T-helper 2 cell treated with Interferon-gamma antibody and Interleukin-4, amounts not matched to agents 100 ng/mL and 5 ng/mL, for 36 hours (primary cell): ENCODE results near the gene ALG1. TPM values are rescaled to one million over a fixed set of nuclear protein-coding genes. Genes with fewer than 3 reads are reported as not detected.
"Not testable (repeated sequence)": the region's sequence is repeated elsewhere in the genome, so short reads cannot be mapped to it uniquely, and the experiment has no call there.

Experiments used
- intact Hi-C: fragments of 100-400 bp; cut with micrococcal nuclease; formaldehyde crosslinking; loops from one replicate; pipeline ENCODE4 v1.15.1; 2023
- total RNA-seq: library from RNA; stranded (reverse); gene quantifications from 2 replicates; pipeline ENCODE4 v1.2.3, GENCODE V29; 2022

Gene ALG1
- total RNA-seq, 1 donor from 2014 or later = 32.5 TPM

DNA sequence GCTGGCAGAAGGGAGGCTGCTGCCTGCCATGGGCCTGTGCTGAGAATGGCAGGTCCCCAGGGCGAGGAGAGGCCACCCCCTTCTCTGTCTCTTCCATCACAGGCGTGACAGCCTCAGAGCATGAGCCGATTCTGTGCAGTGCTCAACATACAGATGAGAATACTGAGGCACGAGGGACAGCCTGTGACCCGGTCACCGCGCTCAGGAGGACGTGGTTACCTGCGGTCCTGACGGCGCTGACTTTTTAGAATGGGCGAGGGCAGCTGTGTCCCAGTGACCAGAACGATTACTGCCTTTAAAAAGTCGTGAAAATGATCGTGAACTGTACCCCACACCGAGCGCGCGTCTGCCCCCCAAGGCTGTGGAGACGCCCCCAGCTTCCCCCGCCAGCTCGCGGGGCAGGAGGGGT lies 25.4 kb downstream of the ALG1 start:
- intact Hi-C loops = loop anchor here (1.0 to 5.0 kb wide), 2 partner anchors 26 to 250 kb away; partner anchors contain the start of genes ALG1, GLYR1 and UBN1

DNA sequence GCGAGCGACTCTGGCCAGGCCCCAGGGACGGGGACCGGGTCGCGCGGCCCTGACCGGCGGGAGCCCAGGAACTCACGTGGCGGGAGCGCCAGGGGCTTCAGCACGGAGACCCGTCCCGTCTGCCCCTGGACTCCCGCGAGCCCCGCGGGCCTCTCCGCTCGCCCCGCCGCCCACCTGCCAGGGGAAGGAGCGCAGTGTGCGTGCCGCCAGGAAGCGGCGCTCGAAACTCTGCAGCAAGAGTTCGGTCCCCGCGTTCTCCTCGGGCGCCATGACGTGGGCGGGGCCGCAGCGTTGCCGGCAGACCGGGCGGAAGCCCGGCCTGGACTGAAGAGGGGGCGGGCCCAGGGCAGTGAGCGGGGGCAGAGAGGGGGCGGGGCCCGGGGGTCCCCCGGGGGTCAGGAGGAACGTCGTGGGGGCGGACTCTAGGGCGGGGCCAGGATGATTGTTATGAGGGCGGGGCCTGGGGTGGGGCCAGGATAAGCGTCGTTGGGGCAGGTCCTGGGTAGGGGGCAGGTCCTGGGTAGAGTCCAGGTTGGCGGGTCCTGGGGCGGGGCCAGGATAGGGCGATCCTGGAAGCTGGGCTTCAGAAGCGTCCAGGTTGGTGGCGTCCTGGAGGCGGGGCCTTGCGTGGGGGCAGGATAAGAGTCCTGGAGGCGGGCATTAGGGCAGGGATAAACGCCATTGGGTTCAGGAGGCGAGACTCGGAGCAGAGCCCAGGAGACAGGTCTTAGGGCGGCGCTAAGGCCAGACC lies 26.0 kb downstream of the ALG1 start, which contains the start of gene EEF2KMT:
TSS of gene EEF2KMT (minus strand) at position 326 of the 751 bp plus-strand sequence. CDS start at position 270, 56 bp downstream.
- intact Hi-C loops = loop anchor here (1.0 to 5.0 kb wide), 3 partner anchors 26 to 250 kb away; partner anchors contain the start of genes ALG1, GLYR1, SEC14L5 and UBN1

DNA sequence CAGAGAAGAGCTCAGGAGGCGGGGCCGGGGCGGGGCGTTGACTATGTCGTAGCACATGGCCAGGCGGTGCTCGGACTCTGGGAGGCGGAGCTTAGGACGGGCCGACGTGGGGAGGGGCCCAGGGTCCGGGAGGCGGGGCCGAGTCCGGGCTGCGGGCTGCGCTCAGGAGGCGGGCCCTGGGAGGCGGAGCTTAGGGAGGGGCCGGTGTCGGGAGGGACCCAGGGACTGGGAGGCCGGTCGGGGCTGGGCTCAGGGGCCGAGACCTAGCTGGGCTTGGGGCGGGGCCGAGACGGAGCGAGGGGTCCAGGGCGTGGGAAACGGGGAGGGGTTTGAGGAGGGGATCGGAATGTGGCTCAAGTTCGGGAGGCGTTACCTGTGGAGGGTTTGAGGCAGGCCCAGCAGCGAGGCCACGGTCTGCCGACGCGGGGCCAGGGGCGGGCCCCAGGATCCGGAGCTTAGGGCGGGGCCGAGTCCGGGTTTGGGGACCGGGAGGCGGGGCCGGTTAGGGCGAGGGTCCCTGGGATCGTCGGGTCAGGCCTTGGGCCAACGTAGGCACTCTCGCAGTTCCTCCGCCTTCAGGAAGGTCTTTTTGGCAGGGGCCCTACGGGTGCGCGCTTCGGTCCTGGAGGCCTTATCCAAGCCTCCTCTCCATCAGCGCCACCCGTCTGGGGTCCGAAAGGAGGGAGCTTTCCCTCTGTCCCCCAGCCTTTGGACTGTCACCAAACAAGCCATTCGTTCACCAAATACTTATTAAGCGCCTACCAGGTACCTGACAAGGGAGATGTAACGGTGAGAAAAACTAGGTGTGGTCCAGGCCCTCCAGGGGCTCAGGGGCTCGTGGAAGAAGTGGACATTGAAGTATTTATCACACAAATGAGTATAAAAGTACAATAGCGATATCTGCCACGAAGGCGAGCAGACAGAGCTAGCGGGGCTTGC lies 26.8 kb downstream of the ALG1 start:
- intact Hi-C loops = loop anchor here (1.0 to 5.0 kb wide), 2 partner anchors 140 to 251 kb away; partner anchors contain the start of genes GLYR1, SEC14L5 and UBN1

DNA sequence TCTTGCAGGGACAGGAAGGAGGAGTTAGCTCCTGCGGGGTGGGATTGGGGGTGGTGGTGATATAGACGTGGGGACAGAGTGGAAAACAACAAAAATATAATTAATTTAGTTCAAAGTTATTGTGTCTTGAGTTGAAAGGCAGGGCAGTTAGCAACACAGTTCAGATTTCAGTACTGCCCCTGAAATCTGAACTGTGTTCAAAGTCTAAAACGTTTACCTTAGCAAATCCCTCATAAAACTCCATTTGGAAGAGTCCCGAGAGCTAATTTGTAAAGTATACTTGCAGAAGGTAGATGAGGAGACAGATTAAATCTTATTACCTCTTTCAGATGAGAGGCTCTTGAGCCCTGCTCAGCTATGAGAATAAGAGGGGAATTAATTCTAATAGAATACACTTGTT lies 27.5 kb downstream of the ALG1 start:
- intact Hi-C loops = loop anchor here (5.0 kb wide), 1 partner anchor 252 kb away; the partner anchor contains the start of genes GLYR1 and UBN1

DNA sequence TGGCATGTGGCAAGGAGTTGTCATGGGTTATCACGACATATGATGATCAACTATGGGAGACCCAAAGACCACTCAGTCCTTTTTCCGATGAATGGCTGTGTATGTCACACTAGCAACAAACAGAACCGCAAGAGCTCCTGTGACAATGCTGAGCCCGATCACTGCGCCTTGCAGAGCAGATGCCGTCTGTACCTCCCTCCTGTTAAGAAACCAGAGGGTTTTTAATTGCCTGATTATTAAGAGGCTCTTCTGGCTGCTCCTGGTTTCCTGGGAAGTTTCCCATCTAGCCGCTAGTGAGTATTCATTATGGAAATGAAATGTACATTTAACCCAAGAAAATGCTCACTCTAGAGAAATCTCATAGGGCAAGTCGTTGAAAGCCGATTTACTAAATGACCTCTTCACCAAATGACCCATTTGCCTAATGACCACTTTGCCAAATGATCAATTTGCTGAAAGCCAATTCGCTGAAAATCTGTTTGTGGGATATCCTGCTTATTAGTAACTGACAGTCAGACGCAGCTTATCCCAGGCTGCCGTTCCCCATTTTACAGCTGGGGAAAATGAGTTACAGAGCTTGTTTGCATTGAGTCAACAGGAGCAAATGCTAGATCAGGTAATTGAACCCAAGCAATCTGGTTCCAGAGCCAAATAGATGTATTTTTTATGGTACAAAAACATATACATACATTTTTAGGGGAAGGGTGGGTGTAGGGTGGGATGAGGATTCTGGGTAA lies 31.8 kb downstream of the ALG1 start:
- intact Hi-C loops = not testable (repeated sequence)

DNA sequence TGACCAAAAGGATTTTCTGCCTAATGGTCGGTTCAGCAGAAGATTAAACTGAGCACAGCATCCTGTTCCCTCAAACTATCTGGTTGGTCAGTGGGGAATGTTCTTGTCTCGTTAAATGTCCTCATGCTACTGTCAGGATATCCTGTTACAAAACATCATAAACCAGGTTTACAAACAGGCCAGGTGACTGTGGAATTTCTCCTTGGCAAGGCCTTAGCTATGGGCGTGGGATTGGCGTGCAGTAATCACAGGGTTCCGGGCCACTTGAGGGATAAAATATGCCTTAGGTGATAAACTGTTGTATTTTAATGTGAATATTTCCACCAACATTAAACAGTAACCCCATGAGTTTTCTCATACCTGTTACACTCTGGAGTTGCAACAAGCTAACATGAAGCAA lies 33.4 kb downstream of the ALG1 start:
- intact Hi-C loops = not testable (repeated sequence)

DNA sequence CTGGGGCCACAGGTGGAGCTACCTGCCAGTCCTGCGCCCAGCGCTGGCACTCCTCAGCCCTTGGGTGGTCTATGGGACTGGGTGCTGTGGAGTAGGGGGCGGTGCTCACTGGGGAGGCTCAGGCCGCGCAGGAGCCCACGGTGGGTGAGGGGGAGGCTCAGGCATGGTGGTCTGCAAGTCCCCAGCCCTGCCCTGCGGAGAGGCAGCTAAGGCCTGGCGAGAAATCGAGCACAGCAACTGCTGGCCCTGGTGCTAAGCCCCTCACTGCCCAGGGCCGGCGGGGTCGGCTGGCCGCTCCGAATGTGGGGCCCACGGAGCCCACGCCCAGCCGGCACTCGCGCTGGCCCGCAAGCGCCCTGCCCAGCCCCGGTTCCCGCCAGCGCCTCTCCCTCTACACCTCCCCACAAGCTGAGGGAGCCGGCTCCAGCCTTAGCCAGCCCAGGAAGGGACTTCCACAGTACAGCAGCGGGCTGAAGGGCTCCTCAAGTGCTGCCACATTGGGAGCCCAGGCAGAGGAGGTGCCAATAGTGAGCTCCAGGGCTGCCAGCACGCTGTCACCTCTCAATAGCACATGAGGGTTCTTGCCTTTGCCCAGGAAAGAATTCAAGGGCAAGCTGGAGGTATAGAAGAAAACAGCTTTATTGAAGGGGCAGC lies 37.0 kb downstream of the ALG1 start:
- intact Hi-C loops = no loop called here

DNA sequence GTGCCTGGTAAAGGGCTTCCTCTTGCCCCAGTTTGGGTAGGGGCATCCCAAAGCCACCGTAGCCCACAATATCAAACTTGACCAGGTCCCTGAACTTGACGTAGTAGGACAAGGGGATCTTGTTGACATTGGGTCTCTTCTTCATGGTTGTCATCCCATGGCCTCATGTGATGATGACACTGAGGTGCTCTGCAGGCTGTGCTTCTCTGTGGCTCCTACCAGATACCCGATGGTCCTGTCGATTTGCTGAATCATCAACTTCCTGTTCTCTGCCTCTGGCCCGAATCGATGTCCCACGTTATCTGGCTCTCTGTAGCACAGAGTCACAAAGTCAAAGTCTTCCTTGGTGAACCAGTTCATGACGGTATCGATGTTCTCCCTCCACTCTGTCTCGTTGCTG lies 39.3 kb downstream of the ALG1 start:
- intact Hi-C loops = not testable (repeated sequence)

DNA sequence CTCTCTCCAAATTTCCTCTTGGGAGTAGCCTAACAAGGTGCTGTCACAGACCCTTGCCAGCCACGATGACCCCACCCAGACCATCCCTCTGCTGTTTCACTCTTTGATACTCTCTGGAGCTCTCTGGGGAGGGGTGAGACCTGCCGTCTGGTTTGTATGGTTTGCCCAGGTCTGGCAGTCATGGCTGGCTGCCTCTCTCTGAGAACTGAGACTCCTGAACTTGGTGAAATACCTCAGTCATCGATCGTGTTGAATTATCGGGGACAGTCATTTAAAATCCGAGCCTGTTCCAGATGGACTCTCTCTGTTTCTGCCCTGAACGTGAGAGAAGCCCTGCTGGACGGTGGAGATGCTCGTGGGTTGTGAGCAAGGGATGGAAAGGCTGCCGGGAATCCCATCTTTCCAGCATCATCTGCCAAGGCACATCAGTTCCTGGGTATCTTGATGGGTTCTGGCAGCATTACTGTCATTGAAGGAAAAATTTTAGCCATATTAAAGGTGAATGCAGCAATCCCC lies 45.2 kb downstream of the ALG1 start:
- intact Hi-C loops = not testable (repeated sequence)

DNA sequence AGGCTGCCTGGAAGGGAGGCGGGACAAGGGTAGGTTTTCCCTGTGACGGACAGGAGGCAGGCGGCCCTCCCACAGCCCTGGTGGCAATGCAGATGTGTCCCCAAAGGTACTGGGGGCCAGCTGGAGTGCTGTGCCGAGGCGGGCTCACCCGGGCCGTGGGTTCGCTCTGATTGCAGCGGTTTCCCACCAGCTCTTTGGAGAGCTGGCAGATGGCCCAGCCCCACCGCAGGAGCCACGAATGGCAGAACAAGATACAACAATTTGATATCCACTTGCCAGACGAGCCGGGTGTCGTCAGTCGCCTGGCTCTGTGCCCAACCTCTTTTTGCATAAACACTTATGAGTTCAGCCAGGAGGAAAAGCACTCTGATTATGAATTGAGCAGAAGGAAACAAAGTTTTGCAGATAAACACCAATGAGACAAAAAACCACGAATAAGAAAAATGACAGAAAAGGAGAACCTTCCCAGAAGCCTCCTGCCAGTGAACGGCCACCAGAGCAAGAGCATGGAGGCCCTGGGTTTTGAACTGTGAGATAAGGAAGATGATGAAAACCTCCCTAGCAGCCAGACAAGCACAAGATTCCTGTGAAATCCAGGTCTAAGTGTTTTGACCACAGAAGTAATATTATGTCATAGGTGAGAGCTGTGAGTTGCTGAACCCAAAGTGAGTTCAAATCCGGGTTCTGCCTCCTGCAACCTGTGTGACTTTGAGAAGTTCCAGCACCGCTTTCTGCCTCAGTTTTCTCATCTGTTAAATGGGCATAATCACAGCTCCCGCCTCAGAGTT lies 45.9 kb downstream of the ALG1 start:
- intact Hi-C loops = not testable (repeated sequence)

DNA sequence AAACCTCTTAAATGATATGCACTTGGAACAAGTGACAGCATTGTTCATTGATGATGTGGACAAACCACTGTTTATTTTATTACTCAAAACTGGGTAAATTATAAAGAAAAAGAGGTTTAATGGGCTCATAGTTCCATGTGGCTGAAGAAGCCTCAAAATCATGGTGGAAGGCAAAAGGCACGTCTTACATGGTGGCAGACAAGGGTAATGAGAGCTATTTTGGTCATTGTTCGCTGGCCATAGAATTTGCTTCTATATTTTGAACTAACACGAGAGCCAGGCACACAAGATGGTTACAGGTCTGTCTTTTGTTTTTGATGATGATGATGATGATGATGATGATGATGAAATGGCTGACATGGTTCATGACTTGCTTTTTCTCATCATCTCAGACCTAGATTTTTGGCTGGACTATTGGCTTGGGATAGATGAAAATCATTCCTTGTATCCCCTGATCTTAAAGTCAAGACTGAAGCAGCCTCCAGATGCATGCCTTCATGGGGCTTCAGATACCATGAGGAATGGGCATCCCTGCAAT lies 59.9 kb downstream of the ALG1 start:
- intact Hi-C loops = not testable (repeated sequence)

DNA sequence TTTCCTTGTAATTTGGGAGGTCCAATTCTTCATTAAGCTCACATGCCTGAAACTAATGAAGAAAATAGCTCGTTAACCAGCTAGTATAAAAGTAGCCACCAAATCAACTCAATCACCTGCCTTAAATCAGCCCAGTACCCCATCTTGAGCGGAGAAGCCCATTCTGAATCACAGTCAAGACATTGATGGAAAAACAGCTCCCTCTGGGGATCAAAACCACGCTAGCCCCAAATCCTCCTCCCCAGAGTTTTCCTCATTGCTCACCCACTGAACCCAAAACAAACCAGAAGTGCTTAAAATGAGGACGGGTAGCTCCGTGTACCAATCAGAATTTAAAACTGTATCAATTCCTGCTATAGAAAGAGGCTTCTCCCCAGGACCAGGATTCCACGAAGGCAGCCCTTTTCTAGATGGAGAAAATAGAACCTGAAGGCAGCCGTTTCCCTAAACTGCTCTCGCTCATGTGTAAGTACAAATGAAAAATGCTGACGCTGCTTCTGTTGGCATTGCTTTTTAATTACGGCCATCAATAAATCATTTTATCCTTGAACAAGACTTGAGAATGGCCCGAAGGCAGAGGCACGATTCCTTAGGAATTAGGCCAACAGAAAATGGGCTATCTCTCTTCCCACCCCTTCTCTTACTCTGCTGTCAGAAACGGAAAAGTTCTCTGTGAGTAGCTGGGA lies 61.4 kb downstream of the ALG1 start:
- intact Hi-C loops = not testable (repeated sequence)

DNA sequence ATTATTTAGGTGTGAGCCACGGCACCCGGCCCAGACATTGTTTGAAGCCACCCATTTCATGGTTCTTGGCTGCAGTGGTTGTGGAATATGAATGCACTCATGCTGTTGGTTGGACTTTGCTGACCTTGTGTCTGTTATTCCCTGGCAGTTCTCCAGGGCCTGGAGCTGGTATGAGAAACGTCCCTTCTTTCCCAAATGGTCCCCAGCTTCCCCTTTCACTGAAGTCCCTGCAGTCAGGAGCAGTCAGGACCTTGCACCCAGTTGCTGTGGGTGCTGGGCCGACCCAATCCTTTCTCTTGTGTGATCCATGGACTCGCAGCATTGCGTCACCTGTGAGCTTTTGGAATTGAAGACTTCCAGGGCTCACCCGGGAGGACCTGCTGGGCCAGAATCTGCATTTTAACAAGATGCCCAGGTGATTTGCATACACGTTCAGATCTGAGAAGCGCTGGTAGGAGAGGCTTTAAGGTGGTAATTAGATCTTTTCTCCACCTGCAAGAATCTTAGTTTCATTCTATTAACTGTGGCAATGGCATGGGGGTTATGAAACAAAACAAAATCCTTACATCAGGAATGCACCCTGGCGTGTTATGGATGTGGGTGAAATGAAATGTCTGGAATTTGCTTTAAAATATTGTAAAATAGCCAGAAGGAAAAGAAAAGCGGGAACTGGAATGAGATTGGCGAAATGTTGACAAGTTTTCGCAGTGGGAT lies 63.3 kb downstream of the ALG1 start:
- intact Hi-C loops = not testable (repeated sequence)

Other genes starting within 250 kb of the ALG1 start
- 114 and 116 TPM in 2 replicates for gene GLYR1, start 224.6 kb upstream of the ALG1 start, total RNA-seq
- 38.9 and 42.0 TPM in 2 replicates for gene UBN1, start 224.4 kb upstream of the ALG1 start, total RNA-seq
- not detected in 2 replicates for gene PPL, start 134.7 kb upstream of the ALG1 start, total RNA-seq
- not detected in 2 replicates for gene SEC14L5, start 113.5 kb upstream of the ALG1 start, total RNA-seq
- gene NAGPA, start 37.9 kb upstream of the ALG1 start, total RNA-seq = 13.7 and 14.0 TPM in 2 replicates
- gene C16orf89, start 5.9 kb upstream of the ALG1 start, total RNA-seq = not detected in 2 replicates
- 12.4 and 13.2 TPM in 2 replicates for gene EEF2KMT, start 26.0 kb downstream of the ALG1 start, total RNA-seq